Coronary artery (tissue), 2 donors: ENCODE data around the gene GPHN.

Experiments
- DNase-seq: peaks from one replicate; pipeline ENCODE4 v3.0.0-alpha.2; 2017; ENCODE audit warnings: low spot score
- H3K27ac ChIP-seq, 2 donors: fragments of 200-600 bp; sonication (generic); one replicate each; pipeline ENCODE4 v1.5.1; 2016 to 2019
- H3K4me3 ChIP-seq: fragments of 200-600 bp; sonication (generic); 2 replicates; pipeline ENCODE4 v1.5.1; 2016; ENCODE audit warnings: mild to moderate bottlenecking, moderate library complexity
- CTCF ChIP-seq: fragments of 200-600 bp; sonication (generic); IDR thresholded peaks from one replicate; pipeline ENCODE4 v1.5.1; 2019; ENCODE audit warnings: antibody characterized with exemption

The GPHN gene

DNA sequence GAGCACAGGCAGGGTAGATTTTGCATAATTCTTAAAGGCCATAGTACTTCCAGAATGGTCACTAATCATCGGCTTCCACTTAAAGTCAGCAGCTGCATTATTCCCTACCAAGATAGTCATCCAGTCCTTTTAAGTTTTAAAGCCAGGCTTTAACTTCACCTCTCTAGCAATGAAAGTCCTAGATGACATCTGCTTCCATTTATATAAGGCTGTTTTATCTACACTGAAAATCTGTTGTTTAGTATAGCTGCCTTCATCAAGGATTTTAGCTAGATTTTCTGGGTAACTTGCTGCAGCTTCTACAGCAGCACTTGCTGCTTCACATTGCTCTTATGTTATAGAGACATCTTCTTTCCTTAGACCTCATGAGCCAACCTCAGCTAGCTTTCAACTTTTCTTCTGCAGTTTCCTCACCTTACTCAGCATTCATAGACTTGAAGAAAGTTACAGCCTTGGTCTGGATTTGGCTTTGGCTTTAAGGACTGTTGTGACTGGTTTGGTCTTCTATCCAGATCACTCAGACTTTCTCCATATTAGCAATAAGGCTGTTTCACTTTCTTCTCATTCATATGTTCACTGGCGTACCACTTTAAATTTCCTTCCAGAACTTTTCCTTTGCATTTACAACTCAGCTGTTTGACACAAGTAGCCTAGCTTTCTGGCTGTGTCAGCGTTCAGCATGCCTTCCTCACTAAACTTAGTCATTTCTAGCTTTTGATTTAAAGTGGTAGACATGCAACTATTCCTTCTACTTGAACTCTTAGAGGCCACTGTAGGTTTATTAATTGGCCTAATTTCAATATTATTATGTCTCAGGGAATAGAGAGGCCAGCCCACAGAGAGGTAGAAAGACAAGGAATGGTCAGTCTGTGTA is 471.4 kb downstream of the GPHN start:
- TF ChIP-seq CTCF, result no peak
- Histone ChIP-seq H3K4me3 (no peak overlapping the region), H3K27ac (no peak overlapping the region)
- DNase-seq, result no peak

DNA sequence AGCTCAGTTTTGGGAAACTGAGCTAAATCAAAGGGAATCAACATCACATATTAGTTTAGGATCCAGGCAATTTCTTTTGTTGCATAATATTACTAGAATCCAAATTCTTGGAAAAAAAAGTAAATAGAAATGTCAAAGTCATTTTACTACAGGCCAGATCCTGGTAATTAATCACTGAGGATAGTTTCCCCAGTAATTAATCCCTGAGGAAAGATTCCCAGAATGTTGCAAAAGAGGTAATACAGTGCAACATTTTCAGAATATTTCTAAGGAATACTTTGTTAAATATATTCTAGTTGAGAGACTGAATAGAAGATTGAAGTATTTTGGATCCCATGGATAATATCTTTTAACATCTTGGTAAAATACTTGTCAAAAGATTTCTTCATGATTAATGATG is 474.3 kb downstream of the GPHN start:
- no peak for TF ChIP-seq CTCF
- Histone ChIP-seq H3K27ac (no peak overlapping the region), H3K4me3 (no peak overlapping the region)
- DNase-seq, result no peak

DNA sequence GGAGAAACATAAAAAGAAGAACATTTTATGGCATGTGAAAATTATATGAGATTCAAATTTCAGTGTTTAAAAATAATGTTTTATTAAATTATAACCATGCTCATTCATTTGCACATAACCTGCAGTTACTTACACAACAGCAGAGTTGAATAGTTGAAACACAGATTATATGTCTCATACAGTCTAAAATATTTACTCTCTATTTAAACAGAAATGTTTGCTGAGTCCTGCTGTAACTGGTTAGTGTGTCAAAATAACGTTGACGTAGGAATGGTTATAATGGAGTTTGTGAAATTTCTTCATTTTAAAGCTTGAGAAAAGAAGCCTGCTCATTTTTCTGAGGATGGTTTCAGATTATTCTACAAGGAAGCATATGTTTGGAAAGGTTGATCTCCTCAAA is 484.8 kb downstream of the GPHN start:
- no peak for DNase-seq
- no peak overlapping the region for H3K4me3 ChIP-seq
- H3K27ac ChIP-seq, result no peak overlapping the region
- TF ChIP-seq CTCF, result no peak

- DNase-seq, result no peak
- no peak for TF ChIP-seq CTCF
- Histone ChIP-seq H3K4me3 (no peak overlapping the region), H3K27ac (no peak overlapping the region)
Observed at GRCh38 chr14:66993512-66993911, 485.6 kb downstream of the GPHN start.

DNA sequence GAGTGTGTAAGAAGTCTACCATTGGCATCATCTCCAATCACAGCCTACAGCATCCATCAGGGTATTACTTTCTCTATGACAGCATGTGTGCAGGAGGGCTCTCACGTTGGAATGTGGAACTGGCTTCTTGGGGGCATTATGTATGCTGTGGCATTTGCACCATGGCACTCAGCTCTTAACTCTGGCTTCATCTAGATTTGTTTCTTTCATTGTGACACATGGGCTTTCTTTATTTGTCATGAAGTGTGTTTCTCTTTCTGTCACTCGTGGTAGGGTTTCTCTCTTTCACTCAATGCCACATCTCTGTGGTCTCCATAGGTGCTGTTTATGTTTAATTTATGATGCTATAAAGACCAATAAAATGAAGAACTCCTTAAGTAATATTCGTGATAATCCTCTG is 490.1 kb downstream of the GPHN start:
- H3K4me3 ChIP-seq, result no peak overlapping the region
- no peak for DNase-seq
- TF ChIP-seq CTCF, result no peak

GRCh38 chr14:66999978-67000377 is 492.0 kb downstream of the GPHN start:
- no peak for DNase-seq
- no peak for TF ChIP-seq CTCF
- Histone ChIP-seq H3K27ac (no peak overlapping the region), H3K4me3 (no peak overlapping the region)

More for the DNA sequence above, 490.1 kb downstream of the GPHN start:
- H3K27ac ChIP-seq, result no peak overlapping the region
